GM12878 (cell line): ENCODE measurements around the gene SIL1. TPM values are rescaled to one million over a fixed set of nuclear protein-coding genes. Genes with fewer than 3 reads are reported as not detected.

Source experiments
- ATAC-seq: fragments of 200-7000 bp; cut with Tn5 transposase; 3 replicates; pipeline ENCODE4 v1.9.1; 2020; ENCODE audit warnings: mild to moderate bottlenecking, moderate library complexity
- BruUV-seq: library from RNA; stranded (reverse); fragments of 400-500 nt; replicated peaks from 2 replicates; lab custom pipeline; 2021; lab: Mats Ljungman, UMichigan
- CTCF ChIA-PET: fragments of 300-600 bp; sonication (Branson Sonifier 250); formaldehyde crosslinking; extraction: SDS; loops from one replicate; lab custom pipeline; 2021; ENCODE audit warnings: inconsistent platforms; lab: Yijun Ruan, JAX
- POLR2A ChIA-PET: fragments of 350-600 bp; formaldehyde crosslinking; extraction: SDS; loops from one replicate; lab custom pipeline; 2021; ENCODE audit warnings: inconsistent platforms; lab: Charles Lee
- RAD21 ChIA-PET: fragments of 300-600 bp; sonication (Branson Sonifier 250); formaldehyde crosslinking; loops from one replicate; lab custom pipeline; 2023; ENCODE audit warnings: antibody characterized with exemption; ENCODE audit not compliant: unreplicated experiment; lab: Charles Lee
- SMC1A ChIA-PET: fragments of 300-600 bp; sonication (Branson Sonifier 250); formaldehyde crosslinking; loops from one replicate; lab custom pipeline; 2023; ENCODE audit not compliant: unreplicated experiment, uncharacterized antibody; lab: Charles Lee
- DNase-seq: peaks from one replicate; pipeline ENCODE4 v3.0.0-alpha.2; 2011; ENCODE audit warnings: low read depth, low spot score
- FAIRE-seq: peaks from 3 replicates; lab custom pipeline; 2011; peaks lifted over from hg19 to GRCh38; lab: Jason Lieb, UNC
- H2AFZ ChIP-seq: 2 replicates; pipeline ENCODE4 v1.6.0; 2011; ENCODE audit warnings: low read depth, low read length, control low read depth; ENCODE audit not compliant: control insufficient read depth
- H3K27ac ChIP-seq: 2 replicates; pipeline ENCODE4 v1.5.1; 2011; ENCODE audit warnings: control low read depth; ENCODE audit not compliant: control insufficient read depth, insufficient read depth
- H3K27me3 ChIP-seq, 2 experiments: replicated peaks in 1 of 2; 2 replicates each; pipeline versions ENCODE4 v1.6.0 to v1.6.1; 2011; ENCODE audit warnings: low read length in 1 of 2; ENCODE audit not compliant: control insufficient read depth in 2 of 2, insufficient read depth in 2 of 2
- H3K36me3 ChIP-seq, 2 experiments: 2 replicates each; pipeline ENCODE4 v1.5.1; 2011; ENCODE audit warnings: low read length in 1 of 2; ENCODE audit not compliant: control insufficient read depth in 2 of 2, insufficient read depth in 2 of 2
- H3K4me1 ChIP-seq: 2 replicates; pipeline ENCODE4 v1.6.1; 2011; ENCODE audit warnings: mild to moderate bottlenecking, low read length, moderate library complexity, mixed read lengths; ENCODE audit not compliant: control insufficient read depth, insufficient read depth
- H3K4me2 ChIP-seq: 2 replicates; pipeline ENCODE4 v1.6.0; 2011; ENCODE audit warnings: control low read depth; ENCODE audit not compliant: control insufficient read depth, insufficient read depth
- H3K4me3 ChIP-seq: fragments of 200-600 bp; sonication (generic); 2 replicates; pipeline ENCODE4 v1.5.1; 2016
- H3K79me2 ChIP-seq: 2 replicates; pipeline ENCODE4 v1.6.0; 2011; ENCODE audit warnings: low read length; ENCODE audit not compliant: control insufficient read depth, insufficient read depth
- H3K9ac ChIP-seq: 2 replicates; pipeline ENCODE4 v1.8.0; 2011; ENCODE audit warnings: low read length, control low read depth, mixed read lengths; ENCODE audit not compliant: control insufficient read depth, insufficient read depth
- H3K9me3 ChIP-seq: replicated peaks from 3 replicates; pipeline ENCODE4 v1.5.1; 2011; ENCODE audit warnings: mild to moderate bottlenecking, low read length; ENCODE audit not compliant: control insufficient read depth, insufficient read depth
- H4K20me1 ChIP-seq: 2 replicates; pipeline ENCODE4 v1.6.0; 2011; ENCODE audit not compliant: control insufficient read depth, insufficient read depth
- ATF7 ChIP-seq: fragments of 450-650 bp; IDR thresholded peaks from 2 replicates; pipeline ENCODE4 v1.6.1; 2016; ENCODE audit warnings: low read depth, mild to moderate bottlenecking
- BHLHE40 ChIP-seq, 2 experiments: fragments of 450-650 bp in 1 of 2; IDR thresholded peaks; 2 replicates each; pipeline ENCODE4 v1.6.1; 2011 to 2017; ENCODE audit warnings: low read depth in 2 of 2, borderline replicate concordance in 1 of 2, improper control_type of control experiment in 1 of 2, low read length in 1 of 2, mild to moderate bottlenecking in 1 of 2
- CHD1 ChIP-seq: IDR thresholded peaks from 2 replicates; pipeline ENCODE4 v1.6.1; 2012; ENCODE audit warnings: low read depth, low read length, improper control_type of control experiment
- ESRRA ChIP-seq: IDR thresholded peaks from 2 replicates; pipeline ENCODE4 v1.6.1; 2012; ENCODE audit warnings: mild to moderate bottlenecking, low read length, improper control_type of control experiment
- MTA2 ChIP-seq: fragments of 450-650 bp; IDR thresholded peaks from 2 replicates; pipeline ENCODE4 v1.6.1; 2016; ENCODE audit warnings: low read depth, mild to moderate bottlenecking, moderate library complexity
- MYB ChIP-seq: fragments of 150-350 bp; IDR thresholded peaks from 2 replicates; pipeline ENCODE4 v1.6.1; 2014; ENCODE audit warnings: mild to moderate bottlenecking, low read depth, low read length, borderline replicate concordance
- RBBP5 ChIP-seq: fragments of 200-600 bp; sonication (generic); conservative IDR thresholded peaks from 2 replicates; pipeline ENCODE4 v1.6.1; 2016
- WGBS: methylation state at CpG from one replicate; pipeline ENCODE4 v1.1.6; 2016; ENCODE audit warnings: low lambda C conversion rate; ENCODE audit not compliant: insufficient replicate concordance, insufficient coverage; ENCODE audit errors: missing lambda C conversion rate; 5-methylcytosine and 5-hydroxymethylcytosine counted together
- in situ Hi-C: fragments of 300-500 bp; cut with MboI; formaldehyde crosslinking; loops from 9 replicates; pipeline ENCODE4 v1.14.3; 2018; ENCODE audit warnings: mixed read lengths
- intact Hi-C: fragments of 100-400 bp; cut with micrococcal nuclease; formaldehyde crosslinking; loops from one replicate; pipeline ENCODE4 v1.14.2; 2022; ENCODE audit not compliant: unreplicated experiment
- polyA plus RNA-seq, 11 experiments: library from polyadenylated mRNA; depleted of rRNA in 4 of 11; unstranded in 6 of 11; stranded (reverse) in 5 of 11; fragments of >200 nt; fragmentation: Nextera tagmentation in 4 of 11; fragmentation: Illumina TruSeq in 1 of 11; extraction: Ambion mirVana in 4 of 11; extraction: Trizol in 1 of 11; gene quantifications; 1 replicate in 1 of 11; 2 replicates in 10 of 11; pipeline versions ENCODE4 v1.2.1 to v1.2.3, GENCODE V29; 2011 to 2016; ENCODE audit warnings: inconsistent platforms in 2 of 11, missing spikeins in 2 of 11, low read depth in 1 of 11
- total RNA-seq, 4 experiments: library from RNA; depleted of rRNA in 3 of 4; stranded (reverse); fragments of >200 nt in 3 of 4; fragmentation: Illumina TruSeq in 1 of 4; extraction: Trizol in 1 of 4; gene quantifications; 2 replicates each; pipeline versions ENCODE4 v1.2.1 to v1.2.3, GENCODE V29; 2013 to 2021
- TF ChIP-seq, protein P1 (sequence below): fragments of 150-350 bp; IDR thresholded peaks from 2 replicates; pipeline ENCODE4 v1.6.1; 2014; ENCODE audit warnings: mild to moderate bottlenecking, low read depth, low read length

SIL1 gene
- total and polyA plus RNA-seq, 10 of the 15 experiments (the other 5 are each of a cell fraction or from before 2014, with no cell fraction given) = 4.1 to 49.8 (median 29.4) TPM

DNA sequence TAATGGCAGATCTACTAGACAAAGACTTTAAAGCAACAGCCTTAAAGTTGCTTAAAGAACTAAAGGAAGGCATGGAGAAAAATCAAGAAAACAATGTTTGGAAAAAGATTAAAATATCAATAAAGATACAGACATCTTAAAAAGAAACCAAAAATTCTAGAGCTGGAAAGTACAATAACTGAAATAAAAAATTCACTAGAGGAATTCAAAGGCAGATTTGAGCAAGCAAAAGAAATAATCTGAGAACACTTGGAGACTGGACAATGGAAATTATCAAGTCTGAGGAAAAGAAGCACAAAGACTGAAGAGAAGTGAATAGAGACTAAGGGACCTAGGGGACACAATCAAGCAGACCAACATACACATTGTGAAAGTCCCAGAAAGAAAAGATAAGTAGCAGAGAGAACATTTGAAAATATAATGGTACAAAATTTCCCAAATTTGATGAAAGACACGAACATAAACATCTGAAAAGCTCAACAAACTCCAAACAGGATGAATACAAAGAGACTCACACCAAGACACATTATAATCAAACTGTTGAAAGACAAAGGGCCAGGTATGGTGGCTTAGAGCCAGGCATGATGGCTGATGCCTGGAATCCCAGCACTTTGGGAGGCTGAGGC, 26.3 kb downstream of the SIL1 start (continued):
- TF ChIP-seq, protein P1, sequence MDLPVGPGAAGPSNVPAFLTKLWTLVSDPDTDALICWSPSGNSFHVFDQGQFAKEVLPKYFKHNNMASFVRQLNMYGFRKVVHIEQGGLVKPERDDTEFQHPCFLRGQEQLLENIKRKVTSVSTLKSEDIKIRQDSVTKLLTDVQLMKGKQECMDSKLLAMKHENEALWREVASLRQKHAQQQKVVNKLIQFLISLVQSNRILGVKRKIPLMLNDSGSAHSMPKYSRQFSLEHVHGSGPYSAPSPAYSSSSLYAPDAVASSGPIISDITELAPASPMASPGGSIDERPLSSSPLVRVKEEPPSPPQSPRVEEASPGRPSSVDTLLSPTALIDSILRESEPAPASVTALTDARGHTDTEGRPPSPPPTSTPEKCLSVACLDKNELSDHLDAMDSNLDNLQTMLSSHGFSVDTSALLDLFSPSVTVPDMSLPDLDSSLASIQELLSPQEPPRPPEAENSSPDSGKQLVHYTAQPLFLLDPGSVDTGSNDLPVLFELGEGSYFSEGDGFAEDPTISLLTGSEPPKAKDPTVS = no peak
- TF ChIP-seq RBBP5 (no peak), BHLHE40 (IDR thresholded peaks at IDR 0.05; ENCODE audit: borderline replicate concordance in 1 of 2, low read depth in 2 of 2, low read length in 1 of 2) (no peak), CHD1 (no peak), MYB (no peak), ESRRA (no peak), MTA2 (no peak)
- TF ChIP-seq, all 136 proteins: peak for 0

DNA sequence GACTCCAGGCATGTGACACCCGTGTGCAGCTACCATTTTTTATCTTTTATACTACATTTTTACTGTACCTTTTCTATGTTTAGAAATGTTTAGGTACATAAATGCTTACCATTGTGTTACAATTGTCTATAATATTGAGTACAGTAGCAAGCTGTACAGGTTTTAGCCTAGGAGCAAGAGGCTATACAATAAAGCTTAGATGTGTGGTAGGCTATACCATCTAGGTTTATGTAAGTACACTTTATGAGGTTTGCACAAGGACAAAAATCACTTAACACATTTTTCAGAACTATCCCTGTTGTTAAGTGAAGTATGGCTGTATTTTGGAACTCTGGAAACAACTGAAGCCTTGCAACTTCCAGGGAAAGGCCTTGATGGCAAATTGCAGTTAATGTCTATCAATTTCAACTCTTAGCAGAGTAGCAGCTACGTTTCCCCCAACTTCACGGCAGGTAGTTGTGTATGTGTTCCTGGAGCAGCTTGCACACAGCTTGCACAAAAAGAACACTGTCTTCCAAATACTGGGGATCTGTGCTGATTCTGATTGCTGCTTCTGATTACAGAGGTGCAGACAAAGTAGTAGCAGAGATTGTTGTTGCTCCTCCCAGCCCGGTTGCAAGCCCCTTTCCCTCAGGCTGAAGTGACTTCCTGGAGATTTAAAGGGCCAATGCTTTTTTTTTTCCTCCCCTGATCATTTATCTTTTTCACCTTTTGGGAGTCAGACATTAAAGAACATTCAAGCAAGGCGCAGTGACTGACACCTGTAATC, 30.0 kb downstream of the SIL1 start:
- no peak overlapping the region for H3K4me2 ChIP-seq
- FAIRE-seq (peak; percentile 23), ATAC-seq (no peak), DNase-seq (no peak)
- 76% methylated on average over 5 of the region's 5 CpGs for WGBS
- intact Hi-C loops (no loop called here), in situ Hi-C loops (no loop called here)
- H3K9me3 ChIP-seq = peaks cover 3% of the 10 kb centered on the region; the same call in 2 of the 3 replicates
- ChIA-PET RAD21 (no interaction called here), CTCF (no interaction called here), SMC1A (interaction anchor here (0.7 to 1.3 kb wide), 4 partner anchors 10 to 194 kb away, joined by 3 read pairs; no protein-coding TSS in a partner anchor), POLR2A (interaction anchor here (0.9 kb wide), 1 partner anchor 10 kb away, joined by 3 read pairs; no protein-coding TSS in a partner anchor)
- no peaks in the 10 kb centered on the region for H3K27me3 ChIP-seq
- BruUV-seq = no TSS peak
- H3K27ac ChIP-seq = no peak overlapping the region
- no peaks in the 10 kb centered on the region; the same call in 1 of the 2 replicates for H3K79me2 ChIP-seq
- no peaks in the 10 kb centered on the region for H4K20me1 ChIP-seq
- H3K4me1 ChIP-seq = no peaks in the 10 kb centered on the region
- no peak overlapping the region for H2AFZ ChIP-seq
- no peak overlapping the region for H3K9ac ChIP-seq
- TF ChIP-seq ATF7 = no peak
- TF ChIP-seq, all 136 proteins: peak for 0
- H3K4me3 ChIP-seq = no peak overlapping the region
- no peaks in the 10 kb centered on the region for H3K36me3 ChIP-seq
